HFFc6 (cell line): Measurements from ENCODE around the gene FKBP1A. TPM values are rescaled to one million over a fixed set of nuclear protein-coding genes. Genes with fewer than 3 reads are reported as not detected.

Experiments used
- DNase-seq: peaks from one replicate; pipeline ENCODE4 v3.0.0-alpha.2; 2018
- H3K27ac Mint-ChIP-seq: 2 replicates; pipeline ENCODE4 v1.8.0; 2020; ENCODE audit warnings: mild to moderate bottlenecking, mixed read lengths
- H3K27me3 Mint-ChIP-seq: 2 replicates; pipeline ENCODE4 v1.8.0; 2021; ENCODE audit warnings: mild to moderate bottlenecking, moderate library complexity, mixed read lengths; ENCODE audit not compliant: insufficient read depth
- H3K36me3 Mint-ChIP-seq: 2 replicates; pipeline ENCODE4 v1.8.0; 2021; ENCODE audit warnings: low read depth, mixed read lengths
- H3K4me1 Mint-ChIP-seq: 2 replicates; pipeline ENCODE4 v1.8.0; 2020; ENCODE audit warnings: low read depth, mixed read lengths
- H3K4me3 Mint-ChIP-seq: 2 replicates; pipeline ENCODE4 v1.8.0; 2020; ENCODE audit warnings: mild to moderate bottlenecking, moderate library complexity, mixed read lengths
- H3K9me3 Mint-ChIP-seq: 2 replicates; pipeline ENCODE4 v1.8.0; 2020; ENCODE audit warnings: mild to moderate bottlenecking, mixed read lengths
- total RNA-seq, 6 experiments: library from RNA; stranded (reverse); fragmentation: NEBNext Ultra II Directional; extraction: Animal tissue kit (Norgen Biotek cat#: 25700); gene quantifications; 2 replicates in 1 of 6; 3 replicates in 5 of 6; pipeline ENCODE4 v1.2.3, GENCODE V29; 2021
- TF ChIP-seq, protein P1 (sequence below): fragments of 200-600 bp; sonication (generic); IDR thresholded peaks from 2 replicates; pipeline ENCODE4 v1.5.0; 2021; ENCODE audit warnings: antibody characterized with exemption, mild to moderate bottlenecking

FKBP1A gene
- total RNA-seq, 6 experiments from 2014 or later, result 437 to 543 (median 491) TPM

GRCh38 chr20:1437235-1437904 is 44.5 kb upstream of the FKBP1A start:
- H3K27me3 Mint-ChIP-seq, result peaks cover 2% of the 10 kb centered on the region
- no peak overlapping the region for H3K4me3 Mint-ChIP-seq
- DNase-seq, result peak; percentile 70
- no peak overlapping the region for H3K27ac Mint-ChIP-seq
- peaks cover 31% of the 10 kb centered on the region for H3K4me1 Mint-ChIP-seq
- TF ChIP-seq, protein P1, sequence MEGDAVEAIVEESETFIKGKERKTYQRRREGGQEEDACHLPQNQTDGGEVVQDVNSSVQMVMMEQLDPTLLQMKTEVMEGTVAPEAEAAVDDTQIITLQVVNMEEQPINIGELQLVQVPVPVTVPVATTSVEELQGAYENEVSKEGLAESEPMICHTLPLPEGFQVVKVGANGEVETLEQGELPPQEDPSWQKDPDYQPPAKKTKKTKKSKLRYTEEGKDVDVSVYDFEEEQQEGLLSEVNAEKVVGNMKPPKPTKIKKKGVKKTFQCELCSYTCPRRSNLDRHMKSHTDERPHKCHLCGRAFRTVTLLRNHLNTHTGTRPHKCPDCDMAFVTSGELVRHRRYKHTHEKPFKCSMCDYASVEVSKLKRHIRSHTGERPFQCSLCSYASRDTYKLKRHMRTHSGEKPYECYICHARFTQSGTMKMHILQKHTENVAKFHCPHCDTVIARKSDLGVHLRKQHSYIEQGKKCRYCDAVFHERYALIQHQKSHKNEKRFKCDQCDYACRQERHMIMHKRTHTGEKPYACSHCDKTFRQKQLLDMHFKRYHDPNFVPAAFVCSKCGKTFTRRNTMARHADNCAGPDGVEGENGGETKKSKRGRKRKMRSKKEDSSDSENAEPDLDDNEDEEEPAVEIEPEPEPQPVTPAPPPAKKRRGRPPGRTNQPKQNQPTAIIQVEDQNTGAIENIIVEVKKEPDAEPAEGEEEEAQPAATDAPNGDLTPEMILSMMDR, result peak; percentile 97
- peaks cover 9% of the 10 kb centered on the region for H3K36me3 Mint-ChIP-seq
- H3K9me3 Mint-ChIP-seq, result no peaks in the 10 kb centered on the region

GRCh38 chr20:1436263-1436662 is 43.4 kb upstream of the FKBP1A start:
- H3K9me3 Mint-ChIP-seq, result no peaks in the 10 kb centered on the region
- DNase-seq, result no peak
- H3K36me3 Mint-ChIP-seq, result no peaks in the 10 kb centered on the region; the same call in 1 of the 2 replicates
- TF ChIP-seq, protein P1, result no peak
- no peak overlapping the region for H3K4me3 Mint-ChIP-seq
- peaks cover 2% of the 10 kb centered on the region for H3K27me3 Mint-ChIP-seq
- peaks cover 31% of the 10 kb centered on the region for H3K4me1 Mint-ChIP-seq
- no peak overlapping the region for H3K27ac Mint-ChIP-seq

- Mint-ChIP-seq H3K27me3 (peaks cover 2% of the 10 kb centered on the region), H3K27ac (peak overlapping the region; percentile 24; the same call in 1 of the 2 replicates), H3K4me1 (peaks cover 33% of the 10 kb centered on the region), H3K36me3 (no peaks in the 10 kb centered on the region; the same call in 1 of the 2 replicates), H3K4me3 (no peak overlapping the region), H3K9me3 (no peaks in the 10 kb centered on the region)
- TF ChIP-seq, protein P1, result no peak
- DNase-seq, result no peak
Observed at GRCh38 chr20:1435337-1435699, 42.5 kb upstream of the FKBP1A start.

GRCh38 chr20:1434571-1435336 is 41.9 kb upstream of the FKBP1A start:
- TF ChIP-seq, protein P1, result no peak
- H3K36me3 Mint-ChIP-seq, result no peaks in the 10 kb centered on the region; the same call in none of the 2 replicates
- peaks cover 39% of the 10 kb centered on the region for H3K4me1 Mint-ChIP-seq
- H3K4me3 Mint-ChIP-seq, result no peak overlapping the region
- DNase-seq, result peak; percentile 91
- peaks cover 3% of the 10 kb centered on the region for H3K27me3 Mint-ChIP-seq
- no peaks in the 10 kb centered on the region for H3K9me3 Mint-ChIP-seq
- H3K27ac Mint-ChIP-seq, result peak overlapping the region; percentile 24; the same call in 1 of the 2 replicates

GRCh38 chr20:1431158-1431557 is 38.3 kb upstream of the FKBP1A start:
- H3K9me3 Mint-ChIP-seq, result no peaks in the 10 kb centered on the region
- no peaks in the 10 kb centered on the region; the same call in none of the 2 replicates for H3K36me3 Mint-ChIP-seq
- no peak overlapping the region for H3K4me3 Mint-ChIP-seq
- TF ChIP-seq, protein P1, result no peak
- H3K27me3 Mint-ChIP-seq, result peaks cover 2% of the 10 kb centered on the region; the same call in 1 of the 2 replicates
- DNase-seq, result no peak
- H3K4me1 Mint-ChIP-seq, result peaks cover 46% of the 10 kb centered on the region
- no peak overlapping the region for H3K27ac Mint-ChIP-seq
